CD4-positive, alpha-beta T cell treated with Interleukin-10 for 1 hour (primary cell): ENCODE measurements around the gene KAT2B.
A peak's percentile ranks its signal among the peaks of the same experiment; 100 is the strongest.
"Not testable (repeated sequence)": the region's sequence is repeated elsewhere in the genome, so short reads cannot be mapped to it uniquely, and the experiment has no call there.

Source experiments
- DNase-seq: peaks from one replicate; pipeline ENCODE4 v3.0.0-alpha.2; 2020

The KAT2B gene

DNA sequence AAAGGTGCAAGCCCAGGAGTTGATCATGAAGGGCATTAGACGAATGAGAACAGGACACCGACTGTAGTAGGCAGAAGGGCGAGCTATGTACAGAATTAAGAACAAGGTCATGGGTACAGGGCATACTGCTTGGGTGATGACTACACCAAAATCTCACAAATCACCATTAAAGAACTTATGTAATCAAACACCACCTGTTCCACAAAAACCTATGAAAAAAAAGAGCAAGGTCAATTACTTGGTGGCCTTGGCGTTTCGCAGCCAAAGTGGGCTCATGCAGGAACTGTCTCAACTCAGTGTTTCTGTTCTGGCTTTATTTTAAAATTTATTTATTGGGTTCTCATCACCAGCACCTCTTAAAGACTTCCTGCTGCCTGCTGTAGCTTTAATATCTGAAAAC lies 2.1 kb downstream of the KAT2B start:
- no peak for DNase-seq

DNA sequence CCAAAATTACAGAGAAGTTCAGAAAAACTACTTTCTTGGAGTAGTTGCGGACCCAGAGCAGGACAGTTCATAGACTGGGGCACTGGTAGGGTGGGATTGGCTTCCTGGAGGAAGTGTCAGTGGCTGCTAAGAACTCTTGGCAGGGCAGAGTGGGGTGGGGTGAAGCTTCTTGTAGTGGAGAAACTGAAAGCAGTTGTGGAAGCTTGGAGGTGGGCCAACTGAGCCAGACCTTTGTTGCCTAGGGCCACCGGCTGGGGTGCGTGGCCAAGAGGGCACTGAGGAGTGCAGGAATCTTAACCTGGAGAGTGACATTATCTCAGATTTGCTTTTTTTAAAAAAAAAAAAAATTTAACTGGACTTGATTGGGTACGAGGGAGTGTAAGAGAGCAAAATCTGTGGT lies 3.1 kb downstream of the KAT2B start:
- DNase-seq, result peak; percentile 62

GRCh38 chr3:20043825-20044224 lies 3.6 kb downstream of the KAT2B start:
- DNase-seq, result peak; percentile 32

- DNase-seq, result not testable (repeated sequence)
Observed at GRCh38 chr3:20045141-20045540, 4.9 kb downstream of the KAT2B start.

DNA sequence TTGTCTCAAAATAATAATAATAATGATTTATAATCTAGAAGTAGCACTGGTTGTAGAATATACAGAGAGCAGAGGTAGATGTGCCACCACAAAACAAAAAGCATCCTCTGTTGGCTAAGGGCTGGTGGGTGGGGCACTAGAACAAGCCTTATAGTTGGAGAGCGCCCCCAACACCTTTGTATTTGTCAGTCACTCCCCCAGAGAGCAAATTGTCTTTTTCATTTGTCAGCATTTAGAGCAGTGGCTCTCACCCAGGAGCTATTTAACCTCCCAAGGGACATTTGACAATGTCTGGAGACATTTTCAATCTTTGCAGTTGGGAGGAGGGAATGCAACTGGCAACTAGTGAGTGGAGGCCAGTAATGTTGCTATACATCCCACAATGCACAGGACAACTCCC lies 6.3 kb downstream of the KAT2B start:
- DNase-seq, result no peak

GRCh38 chr3:20047341-20047779 lies 7.1 kb downstream of the KAT2B start:
- no peak for DNase-seq

GRCh38 chr3:20047976-20048883 lies 8.0 kb downstream of the KAT2B start:
- DNase-seq, result no peak

GRCh38 chr3:20051123-20051806 lies 11.0 kb downstream of the KAT2B start:
- peak; percentile 31 for DNase-seq

- DNase-seq, result no peak
Observed at GRCh38 chr3:20052851-20053250, 12.6 kb downstream of the KAT2B start.

GRCh38 chr3:20054549-20054987 lies 14.3 kb downstream of the KAT2B start:
- peak; percentile 77 for DNase-seq

DNA sequence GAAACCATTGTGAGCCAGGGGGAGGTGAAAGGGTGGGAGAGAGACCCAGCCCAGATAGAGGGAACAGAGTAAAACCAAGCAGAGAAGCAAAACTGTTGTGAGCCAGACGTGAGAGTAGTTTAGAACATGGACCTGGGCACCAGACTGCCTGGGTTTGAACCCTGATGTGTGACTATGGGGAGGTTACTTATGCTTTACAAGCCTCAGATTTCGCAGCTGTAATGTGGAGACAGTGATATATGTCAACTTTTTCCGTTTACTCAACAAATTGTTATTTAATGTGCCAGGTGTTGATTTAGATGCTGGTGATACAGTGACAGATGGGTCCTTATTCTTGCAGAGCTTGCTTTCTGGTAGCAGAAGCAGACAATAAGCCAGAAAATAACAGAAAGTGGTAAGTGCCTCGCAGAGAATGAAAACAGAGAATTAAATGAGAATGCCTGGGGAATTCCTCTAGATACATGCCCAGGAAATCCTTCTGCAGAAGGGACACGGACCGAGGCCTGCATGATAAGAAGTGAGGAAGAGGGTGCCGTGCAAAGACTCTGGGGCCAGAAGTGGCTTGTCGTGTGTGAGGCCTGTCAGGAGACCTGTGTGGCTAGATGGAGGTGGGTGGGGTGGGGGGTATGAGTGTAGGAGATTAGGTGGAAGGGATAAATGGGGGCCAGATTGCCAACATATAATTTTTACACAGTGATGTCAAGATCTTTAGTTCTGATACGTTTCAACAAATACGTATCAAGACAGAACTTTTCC lies 15.0 kb downstream of the KAT2B start:
- DNase-seq, result no peak

GRCh38 chr3:20055842-20056241 lies 15.6 kb downstream of the KAT2B start:
- DNase-seq, result no peak

GRCh38 chr3:20056725-20057611 lies 16.7 kb downstream of the KAT2B start:
- DNase-seq, result no peak

- no peak for DNase-seq
Observed at GRCh38 chr3:20057612-20058180, 17.4 kb downstream of the KAT2B start.

- DNase-seq, result no peak
Observed at GRCh38 chr3:20059929-20060328, 19.7 kb downstream of the KAT2B start.

- no peak for DNase-seq
Observed at GRCh38 chr3:20060974-20061685, 20.9 kb downstream of the KAT2B start.

DNA sequence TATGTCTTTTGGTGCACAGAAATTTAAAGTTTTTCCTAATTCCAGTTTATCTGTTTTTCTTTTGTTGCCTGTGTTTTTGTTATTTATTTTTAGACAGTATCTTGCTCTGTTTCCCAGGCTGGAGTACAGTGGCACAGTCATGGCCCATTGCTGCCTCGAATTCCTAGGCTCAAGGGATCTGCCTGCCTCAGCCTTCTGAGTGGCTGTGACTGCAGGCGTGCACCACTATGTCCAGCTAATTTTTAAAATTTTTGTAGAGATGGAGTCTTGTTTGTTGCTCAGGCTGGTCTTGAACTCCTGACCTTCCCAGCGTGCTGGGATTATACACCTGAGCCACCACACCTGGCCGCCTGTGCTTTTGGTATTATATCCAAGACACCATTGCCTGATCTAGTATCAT lies 22.8 kb downstream of the KAT2B start:
- no peak for DNase-seq

DNA sequence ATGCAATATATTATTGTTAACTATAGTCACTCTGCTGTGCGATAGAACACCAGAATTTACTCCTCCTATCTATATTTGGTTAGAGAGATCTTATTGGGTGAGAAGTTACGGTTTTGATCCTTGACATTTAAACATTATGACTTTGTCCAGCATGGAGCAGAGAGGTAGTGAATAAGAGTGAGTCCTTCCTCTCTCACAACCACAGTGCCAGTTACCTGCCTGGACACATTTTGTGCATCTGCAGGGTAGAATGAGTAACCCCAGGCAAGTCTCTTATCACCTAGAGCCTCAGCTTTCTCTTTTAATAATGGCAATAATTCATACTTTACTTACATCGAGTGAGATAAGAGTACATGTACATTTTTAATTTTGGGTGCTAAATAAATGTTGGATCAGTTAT lies 24.1 kb downstream of the KAT2B start:
- no peak for DNase-seq

DNA sequence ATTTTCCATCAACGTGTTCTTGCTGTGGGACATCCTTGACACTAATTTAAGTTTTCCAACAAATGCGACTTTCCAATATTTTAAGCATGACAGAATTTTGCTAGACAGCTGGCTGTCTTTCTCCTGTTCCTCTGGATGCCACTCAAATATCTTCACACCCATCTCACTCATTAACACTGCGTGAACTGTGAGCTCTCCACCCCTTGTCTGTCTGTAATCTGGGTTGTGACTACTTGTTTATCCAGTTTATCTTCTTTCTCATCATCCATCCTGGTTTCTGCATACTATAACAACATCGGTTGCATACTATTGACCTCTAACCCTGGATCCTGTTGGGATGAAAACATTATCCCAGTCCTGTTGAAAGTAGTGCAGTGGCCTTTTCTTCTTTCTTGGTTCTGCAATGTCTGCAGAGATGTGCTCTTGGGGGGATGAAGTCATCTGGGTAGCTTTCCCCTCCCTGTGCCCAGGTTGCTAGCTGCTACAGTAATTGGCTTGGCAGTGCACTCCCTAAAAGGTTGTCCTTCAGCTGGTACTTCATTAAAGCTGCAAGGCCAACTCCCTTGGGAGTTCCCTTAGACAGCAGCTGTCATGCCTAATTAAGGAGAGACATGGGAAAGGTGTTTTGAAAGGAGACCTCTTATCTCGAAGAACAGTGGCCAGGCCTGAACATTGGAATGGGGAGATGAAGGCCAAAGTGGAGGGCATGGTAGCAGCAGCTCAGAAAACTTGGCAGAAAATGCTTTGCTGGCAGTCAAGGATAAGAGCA lies 24.7 kb downstream of the KAT2B start:
- no peak for DNase-seq

GRCh38 chr3:20066079-20066478 lies 25.8 kb downstream of the KAT2B start:
- DNase-seq, result no peak
